ENCODE results near the gene NRXN3. TPM values are rescaled to one million over a fixed set of nuclear protein-coding genes. Genes with fewer than 3 reads are reported as not detected.

NRXN3 gene
- total and polyA plus RNA-seq, 2 donors (not counting 1 experiment from before 2014, with no cell fraction given) = not detected

- intact Hi-C loops (cut with micrococcal nuclease) = no loop called here
- Histone ChIP-seq H3K79me2 (ENCODE audit: control insufficient read depth, insufficient read depth, low read length) (no peaks in the 10 kb centered on the region), H4K20me1 (ENCODE audit: control insufficient read depth, insufficient read depth, low read length, poor library complexity, severe bottlenecking) (no peaks in the 10 kb centered on the region), H2AFZ (ENCODE audit: insufficient read depth, low read depth, low read length, poor library complexity, severe bottlenecking) (no peak overlapping the region), H3K4me2 (replicated peaks; ENCODE audit: low read depth, low read length, poor library complexity, severe bottlenecking) (no peak overlapping the region), H3K27ac (ENCODE audit: low read length in 2 of 2) (no peak overlapping the region), H3K27me3 (replicated peaks in 1 of 4; ENCODE audit: control extremely low read depth in 1 of 4, control insufficient read depth in 3 of 4, insufficient read depth in 4 of 4, low read length in 3 of 4) (no peaks in the 10 kb centered on the region), H3K9me3 (ENCODE audit: control extremely low read depth in 1 of 3, control insufficient read depth in 2 of 3, insufficient read depth in 1 of 3, low read length in 2 of 3) (peaks cover 0 to 5% (median 0%) of the 10 kb centered on the region in 3 donors), H3K9ac (ENCODE audit: low read length) (no peak overlapping the region), H3K36me3 (replicated peaks in 1 of 2; ENCODE audit: control extremely low read depth in 1 of 2, control insufficient read depth in 1 of 2, extremely low read depth in 1 of 2, insufficient read depth in 2 of 2, low read length in 1 of 2) (no peaks in the 10 kb centered on the region), H3K4me3 (ENCODE audit: control extremely low read depth in 1 of 5, extremely low read depth in 1 of 5, insufficient read depth in 1 of 5, low read depth in 2 of 5, low read length in 4 of 5) (no peak overlapping the region), H3K4me1 (ENCODE audit: control insufficient read depth in 2 of 2, insufficient read depth in 2 of 2, low read length in 2 of 2) (no peaks in the 10 kb centered on the region)
- H3K27me3 Mint-ChIP-seq = no peaks in the 10 kb centered on the region
- TF ChIP-seq, protein P1, sequence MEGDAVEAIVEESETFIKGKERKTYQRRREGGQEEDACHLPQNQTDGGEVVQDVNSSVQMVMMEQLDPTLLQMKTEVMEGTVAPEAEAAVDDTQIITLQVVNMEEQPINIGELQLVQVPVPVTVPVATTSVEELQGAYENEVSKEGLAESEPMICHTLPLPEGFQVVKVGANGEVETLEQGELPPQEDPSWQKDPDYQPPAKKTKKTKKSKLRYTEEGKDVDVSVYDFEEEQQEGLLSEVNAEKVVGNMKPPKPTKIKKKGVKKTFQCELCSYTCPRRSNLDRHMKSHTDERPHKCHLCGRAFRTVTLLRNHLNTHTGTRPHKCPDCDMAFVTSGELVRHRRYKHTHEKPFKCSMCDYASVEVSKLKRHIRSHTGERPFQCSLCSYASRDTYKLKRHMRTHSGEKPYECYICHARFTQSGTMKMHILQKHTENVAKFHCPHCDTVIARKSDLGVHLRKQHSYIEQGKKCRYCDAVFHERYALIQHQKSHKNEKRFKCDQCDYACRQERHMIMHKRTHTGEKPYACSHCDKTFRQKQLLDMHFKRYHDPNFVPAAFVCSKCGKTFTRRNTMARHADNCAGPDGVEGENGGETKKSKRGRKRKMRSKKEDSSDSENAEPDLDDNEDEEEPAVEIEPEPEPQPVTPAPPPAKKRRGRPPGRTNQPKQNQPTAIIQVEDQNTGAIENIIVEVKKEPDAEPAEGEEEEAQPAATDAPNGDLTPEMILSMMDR (IDR thresholded peaks at IDR 0.05) = no peak
- no peak for TF ChIP-seq EZH2 (IDR thresholded peaks at IDR 0.05; ENCODE audit: borderline replicate concordance, insufficient read depth, low read depth, low read length, poor library complexity, severe bottlenecking)
- WGBS (ENCODE audit: insufficient coverage) = no CpG with 5 or more reads among the region's 3 CpGs
- no peak overlapping the region for H3K4me3 Mint-ChIP-seq
- ATAC-seq (ENCODE audit: low read depth) (no peak), DNase-seq (no peak)
- no peaks in the 10 kb centered on the region for H3K4me1 Mint-ChIP-seq
- ChIA-PET POLR2A (no interaction called here), CTCF (no interaction called here)
- no peak overlapping the region for H3K27ac Mint-ChIP-seq
- H3K9me3 Mint-ChIP-seq (ENCODE audit: insufficient read depth) = peaks cover 4% of the 10 kb centered on the region
Measured at GRCh38 chr14:79542121-79542520, 1371.9 kb downstream of the NRXN3 start.

- Histone ChIP-seq H3K79me2 (ENCODE audit: control insufficient read depth, insufficient read depth, low read length) (no peaks in the 10 kb centered on the region), H3K4me1 (ENCODE audit: control insufficient read depth in 2 of 2, insufficient read depth in 2 of 2, low read length in 2 of 2) (no peaks in the 10 kb centered on the region), H3K4me3 (ENCODE audit: control extremely low read depth in 1 of 5, extremely low read depth in 1 of 5, insufficient read depth in 1 of 5, low read depth in 2 of 5, low read length in 4 of 5) (no peak overlapping the region), H3K27ac (ENCODE audit: low read length in 2 of 2) (no peak overlapping the region), H3K27me3 (replicated peaks in 1 of 4; ENCODE audit: control extremely low read depth in 1 of 4, control insufficient read depth in 3 of 4, insufficient read depth in 4 of 4, low read length in 3 of 4) (no peaks in the 10 kb centered on the region), H3K9me3 (ENCODE audit: control extremely low read depth in 1 of 3, control insufficient read depth in 2 of 3, insufficient read depth in 1 of 3, low read length in 2 of 3) (peaks cover 0 to 5% (median 0%) of the 10 kb centered on the region in 3 donors), H3K36me3 (replicated peaks in 1 of 2; ENCODE audit: control extremely low read depth in 1 of 2, control insufficient read depth in 1 of 2, extremely low read depth in 1 of 2, insufficient read depth in 2 of 2, low read length in 1 of 2) (no peaks in the 10 kb centered on the region), H2AFZ (ENCODE audit: insufficient read depth, low read depth, low read length, poor library complexity, severe bottlenecking) (no peak overlapping the region), H4K20me1 (ENCODE audit: control insufficient read depth, insufficient read depth, low read length, poor library complexity, severe bottlenecking) (no peaks in the 10 kb centered on the region), H3K9ac (ENCODE audit: low read length) (no peak overlapping the region), H3K4me2 (replicated peaks; ENCODE audit: low read depth, low read length, poor library complexity, severe bottlenecking) (no peak overlapping the region)
- DNase-seq (no peak), ATAC-seq (ENCODE audit: low read depth) (no peak)
- TF ChIP-seq, protein P1 (IDR thresholded peaks at IDR 0.05) = no peak
- TF ChIP-seq EZH2 (IDR thresholded peaks at IDR 0.05; ENCODE audit: borderline replicate concordance, insufficient read depth, low read depth, low read length, poor library complexity, severe bottlenecking) = no peak
- Mint-ChIP-seq H3K9me3 (ENCODE audit: insufficient read depth) (peaks cover 6% of the 10 kb centered on the region), H3K4me3 (no peak overlapping the region), H3K27me3 (no peaks in the 10 kb centered on the region), H3K27ac (no peak overlapping the region), H3K4me1 (no peaks in the 10 kb centered on the region)
- ChIA-PET POLR2A (no interaction called here), CTCF (no interaction called here)
- 71% methylated on average over 1 of the region's 1 CpG for WGBS (ENCODE audit: insufficient coverage)
- intact Hi-C loops (cut with micrococcal nuclease) = no loop called here
Measured at GRCh38 chr14:79543348-79543747, 1373.2 kb downstream of the NRXN3 start.
